Breast epithelium (tissue), 4 donors: Measurements from ENCODE around the gene THBD. TPM values are rescaled to one million over a fixed set of nuclear protein-coding genes. Genes with fewer than 3 reads are reported as not detected.

Experiments used
- DNase-seq, 2 donors: peaks; one replicate each; pipeline ENCODE4 v3.0.0-alpha.2; 2019; ENCODE audit warnings: low spot score in 2 of 2
- H3K27ac ChIP-seq, 2 donors: fragments of 200-600 bp; sonication (generic) in 1 of 2; one replicate each; pipeline ENCODE4 v1.5.1; 2016 to 2019; ENCODE audit warnings: mild to moderate bottlenecking in 1 of 2
- H3K27me3 ChIP-seq, 2 donors: fragments of 200-600 bp; sonication (generic) in 1 of 2; one replicate each; pipeline versions ENCODE4 v1.5.1 to v1.6.0; 2017 to 2019; ENCODE audit warnings: control low read depth in 1 of 2, mild to moderate bottlenecking in 1 of 2
- H3K36me3 ChIP-seq: fragments of 200-600 bp; one replicate; pipeline ENCODE4 v1.5.1; 2019
- H3K4me1 ChIP-seq, 2 donors: fragments of 200-600 bp; sonication (generic); one replicate each; pipeline ENCODE4 v1.5.1; 2016 to 2019; ENCODE audit warnings: control low read depth in 1 of 2
- H3K4me3 ChIP-seq, 3 donors: fragments of 200-600 bp; sonication (generic); 1 replicate in 2 of 3; 2 replicates in 1 of 3; pipeline ENCODE4 v1.5.1; 2016 to 2019; ENCODE audit warnings: mild to moderate bottlenecking in 3 of 3, moderate library complexity in 2 of 3
- H3K9me3 ChIP-seq, 2 donors: fragments of 200-600 bp; sonication (generic) in 1 of 2; one replicate each; pipeline ENCODE4 v1.5.1; 2016 to 2019; ENCODE audit warnings: control low read depth in 1 of 2
- CTCF ChIP-seq, 3 donors: fragments of 450-650 bp; IDR thresholded peaks; one replicate each; pipeline ENCODE4 v1.5.1; 2016 to 2017; ENCODE audit warnings: antibody characterized with exemption in 3 of 3, mild to moderate bottlenecking in 3 of 3, moderate library complexity in 3 of 3
- POLR2A ChIP-seq: fragments of 450-650 bp; IDR thresholded peaks from one replicate; pipeline ENCODE4 v1.6.1; 2016; ENCODE audit warnings: antibody characterized with exemption, mild to moderate bottlenecking, moderate library complexity
- POLR2AphosphoS5 ChIP-seq, 3 donors: sonication (generic); formaldehyde crosslinking; IDR thresholded peaks; one replicate each; pipeline ENCODE4 v1.6.1; 2017; ENCODE audit warnings: antibody characterized with exemption in 3 of 3
- intact Hi-C: fragments of 100-400 bp; cut with DNase I; formaldehyde crosslinking; loops from one replicate; pipeline ENCODE4 v1.15.1; 2023; ENCODE audit warnings: low total_unique reads
- total RNA-seq, 3 donors: library from RNA; depleted of rRNA; stranded (reverse); fragments of >200 nt; gene quantifications; one replicate each; pipeline ENCODE4 v1.1.0, GENCODE V29; 2016

Gene THBD
- total RNA-seq, 3 donors from 2014 or later = 22.6 to 44.2 (median 28.2) TPM

GRCh38 chr20:23037017-23037481 is 12.4 kb downstream of the THBD start:
- TF ChIP-seq POLR2AphosphoS5 (IDR thresholded peaks at IDR 0.05) (no peak), POLR2A (no peak), CTCF (IDR thresholded peaks at IDR 0.05) (no peak)
- Histone ChIP-seq H3K36me3 (no peaks in the 10 kb centered on the region), H3K9me3 (no peaks in the 10 kb centered on the region), H3K27ac (no peak overlapping the region), H3K4me1 (no peaks in the 10 kb centered on the region), H3K27me3 (peaks cover 0 to 37% of the 10 kb centered on the region in 2 donors), H3K4me3 (no peak overlapping the region)
- intact Hi-C loops = no loop called here
- DNase-seq = no peak

GRCh38 chr20:23036371-23036770 is 13.1 kb downstream of the THBD start:
- Histone ChIP-seq H3K9me3 (no peaks in the 10 kb centered on the region), H3K27me3 (peaks cover 0 to 37% of the 10 kb centered on the region in 2 donors), H3K36me3 (no peaks in the 10 kb centered on the region), H3K4me1 (no peaks in the 10 kb centered on the region), H3K27ac (no peak overlapping the region), H3K4me3 (no peak overlapping the region)
- no peak for DNase-seq
- TF ChIP-seq POLR2AphosphoS5 (IDR thresholded peaks at IDR 0.05) = no peak
- no peak for TF ChIP-seq POLR2A
- no peak for TF ChIP-seq CTCF (IDR thresholded peaks at IDR 0.05)
- intact Hi-C loops = no loop called here

GRCh38 chr20:23035731-23036130 is 13.7 kb downstream of the THBD start:
- no peak overlapping the region for H3K27ac ChIP-seq
- intact Hi-C loops = no loop called here
- H3K4me3 ChIP-seq = peak overlapping the region in 1 of 3 donors; percentile 55
- DNase-seq = no peak
- peaks cover 0 to 37% of the 10 kb centered on the region in 2 donors for H3K27me3 ChIP-seq
- TF ChIP-seq POLR2A (no peak), POLR2AphosphoS5 (IDR thresholded peaks at IDR 0.05) (no peak), CTCF (IDR thresholded peaks at IDR 0.05) (no peak)
- no peaks in the 10 kb centered on the region for H3K4me1 ChIP-seq
- no peaks in the 10 kb centered on the region for H3K9me3 ChIP-seq
- no peaks in the 10 kb centered on the region for H3K36me3 ChIP-seq

DNA sequence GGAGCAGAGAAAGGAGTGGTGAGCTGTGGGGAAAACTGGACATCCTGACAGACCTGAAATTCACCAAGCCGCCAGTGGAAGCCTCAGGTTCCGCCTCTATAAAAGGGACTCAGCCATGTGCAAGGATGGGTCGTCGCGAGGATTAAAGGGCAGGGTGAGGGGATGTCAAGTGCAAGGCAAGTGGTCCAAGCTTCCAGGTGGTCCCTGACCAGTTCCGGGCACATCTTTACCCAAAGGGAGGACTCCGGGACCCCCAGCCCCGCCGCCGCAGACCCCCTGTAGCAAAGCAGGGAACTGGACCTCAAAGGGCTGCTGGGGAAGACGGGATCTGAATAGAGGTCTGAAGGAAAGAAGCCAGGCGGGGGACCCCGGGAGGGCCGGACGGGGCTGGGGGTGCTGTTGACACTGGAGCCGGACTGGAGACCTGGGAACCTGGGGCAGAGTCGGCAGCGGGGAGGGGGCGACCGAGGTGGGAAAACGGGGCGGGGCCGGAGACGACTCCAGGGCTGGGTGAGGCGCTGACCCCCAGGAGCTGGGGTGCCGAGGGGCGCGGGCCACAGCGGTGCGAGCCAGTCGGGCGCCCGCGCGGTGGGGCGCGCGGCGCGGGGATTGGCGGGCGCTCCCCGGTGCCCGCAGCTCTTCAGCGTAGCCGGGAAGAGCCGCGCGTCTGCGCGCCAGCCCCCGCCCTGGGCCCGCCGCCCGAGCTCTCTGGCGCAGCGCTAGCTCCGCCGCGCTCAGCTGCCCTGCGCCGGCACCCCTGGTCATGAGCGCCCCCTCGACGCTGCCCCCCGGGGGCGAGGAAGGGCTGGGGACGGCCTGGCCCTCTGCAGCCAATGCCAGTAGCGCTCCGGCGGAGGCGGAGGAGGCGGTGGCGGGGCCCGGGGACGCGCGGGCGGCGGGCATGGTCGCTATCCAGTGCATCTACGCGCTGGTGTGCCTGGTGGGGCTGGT is 14.5 kb downstream of the THBD start, which contains the start of gene SSTR4:
TSS of gene SSTR4 (plus strand) at position 592 of the 951 bp plus-strand sequence. CDS start at position 764, 172 bp downstream.
- no peak within 1 kb of the TSS for H3K27ac ChIP-seq
- peak within 1 kb of the TSS in 2 of 3 donors; percentile 16 to 55 for H3K4me3 ChIP-seq
- H3K4me1 ChIP-seq = no peaks in the 10 kb centered on the region
- no peaks in the 10 kb centered on the region for H3K36me3 ChIP-seq
- TF ChIP-seq POLR2A (no peak), CTCF (IDR thresholded peaks at IDR 0.05) (no peak), POLR2AphosphoS5 (IDR thresholded peaks at IDR 0.05) (no peak)
- no peak for DNase-seq
- peaks cover 0 to 35% of the 10 kb centered on the region in 2 donors for H3K27me3 ChIP-seq
- intact Hi-C loops = no loop called here
- H3K9me3 ChIP-seq = no peaks in the 10 kb centered on the region

DNA sequence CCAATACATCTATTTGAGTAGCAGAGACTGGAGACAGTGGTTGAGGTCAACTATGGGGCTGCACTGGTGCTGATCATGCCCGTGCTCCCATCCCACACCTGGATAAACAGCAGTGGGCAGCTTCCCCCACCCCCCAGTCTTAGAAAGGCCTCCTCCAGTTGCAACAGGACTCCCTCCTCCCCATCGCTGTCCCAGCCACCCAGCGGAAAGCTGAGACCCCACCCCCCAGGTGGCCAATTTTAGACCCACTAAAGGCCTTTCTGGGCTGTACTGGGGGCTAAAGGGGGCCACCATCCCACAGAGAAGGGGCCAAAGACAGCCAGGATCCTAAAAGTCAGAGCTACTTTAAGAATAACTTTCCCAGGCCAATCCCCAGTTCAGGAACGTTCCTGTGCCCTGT is 15.6 kb downstream of the THBD start:
- Histone ChIP-seq H3K27me3 (peaks cover 0 to 31% of the 10 kb centered on the region in 2 donors), H3K27ac (no peak overlapping the region), H3K36me3 (no peaks in the 10 kb centered on the region), H3K4me1 (no peaks in the 10 kb centered on the region), H3K4me3 (no peak overlapping the region), H3K9me3 (no peaks in the 10 kb centered on the region)
- intact Hi-C loops = no loop called here
- DNase-seq = no peak
- TF ChIP-seq POLR2A = no peak
- TF ChIP-seq POLR2AphosphoS5 (IDR thresholded peaks at IDR 0.05) = no peak
- no peak for TF ChIP-seq CTCF (IDR thresholded peaks at IDR 0.05)
